Measurements from ENCODE around the gene PRSS12.
"Not testable (repeated sequence)": the region's sequence is repeated elsewhere in the genome, so short reads cannot be mapped to it uniquely, and the experiment has no call there.

The PRSS12 gene

GRCh38 chr4:118352843-118353533 lies at the start of gene PRSS12:
Gene PRSS12 (minus strand): TSS chr4:118353003. CDS start chr4:118352720, 283 bp downstream.
- no peak for DNase-seq (ENCODE audit: low read depth, low spot score)

GRCh38 chr4:118400356-118400755 lies 47.6 kb upstream of the PRSS12 start:
- DNase-seq (ENCODE audit: low read depth, low spot score) = no peak

- not testable (repeated sequence) for DNase-seq (ENCODE audit: low read depth, low spot score)
These were observed 47.1 kb upstream of the PRSS12 start for GRCh38 chr4:118399883-118400282.

- no peak for DNase-seq (ENCODE audit: low read depth, low spot score)
These were observed 45.7 kb upstream of the PRSS12 start for GRCh38 chr4:118398226-118399090.

GRCh38 chr4:118397623-118397979 lies 44.8 kb upstream of the PRSS12 start:
- DNase-seq (ENCODE audit: low read depth, low spot score) = no peak

- no peak for DNase-seq (ENCODE audit: low read depth, low spot score)
These were observed 44.2 kb upstream of the PRSS12 start for GRCh38 chr4:118396881-118397622.

GRCh38 chr4:118395057-118395644 lies 42.3 kb upstream of the PRSS12 start:
- DNase-seq (ENCODE audit: low read depth, low spot score) = no peak

- DNase-seq (ENCODE audit: low read depth, low spot score) = not testable (repeated sequence)
These were observed 39.7 kb upstream of the PRSS12 start for GRCh38 chr4:118392509-118392908.

- no peak for DNase-seq (ENCODE audit: low read depth, low spot score)
These were observed 37.3 kb upstream of the PRSS12 start for GRCh38 chr4:118390121-118390520.

GRCh38 chr4:118389721-118390120 lies 36.9 kb upstream of the PRSS12 start:
- DNase-seq (ENCODE audit: low read depth, low spot score) = no peak

GRCh38 chr4:118388606-118389005 lies 35.8 kb upstream of the PRSS12 start:
- DNase-seq (ENCODE audit: low read depth, low spot score) = no peak

- no peak for DNase-seq (ENCODE audit: low read depth, low spot score)
These were observed 29.1 kb upstream of the PRSS12 start for GRCh38 chr4:118381902-118382301.

GRCh38 chr4:118373614-118374255 lies 20.9 kb upstream of the PRSS12 start:
- no peak for DNase-seq (ENCODE audit: low read depth, low spot score)

- no peak for DNase-seq (ENCODE audit: low read depth, low spot score)
These were observed 19.4 kb upstream of the PRSS12 start for GRCh38 chr4:118372251-118372650.

- DNase-seq (ENCODE audit: low read depth, low spot score) = no peak
These were observed 16.4 kb upstream of the PRSS12 start for GRCh38 chr4:118369231-118369630.

GRCh38 chr4:118367872-118368271 lies 15.1 kb upstream of the PRSS12 start:
- DNase-seq (ENCODE audit: low read depth, low spot score) = no peak

GRCh38 chr4:118367361-118367760 lies 14.6 kb upstream of the PRSS12 start:
- DNase-seq (ENCODE audit: low read depth, low spot score) = no peak

- DNase-seq (ENCODE audit: low read depth, low spot score) = no peak
These were observed 10.4 kb upstream of the PRSS12 start for GRCh38 chr4:118363166-118363565.

- DNase-seq (ENCODE audit: low read depth, low spot score) = no peak
These were observed 8.4 kb upstream of the PRSS12 start for GRCh38 chr4:118361192-118361591.

GRCh38 chr4:118360106-118360505 lies 7.3 kb upstream of the PRSS12 start:
- DNase-seq (ENCODE audit: low read depth, low spot score) = no peak

- no peak for DNase-seq (ENCODE audit: low read depth, low spot score)
These were observed 4.8 kb upstream of the PRSS12 start for GRCh38 chr4:118357601-118358000.
